Measurements from ENCODE around the gene EEFSEC.

EEFSEC gene

DNA sequence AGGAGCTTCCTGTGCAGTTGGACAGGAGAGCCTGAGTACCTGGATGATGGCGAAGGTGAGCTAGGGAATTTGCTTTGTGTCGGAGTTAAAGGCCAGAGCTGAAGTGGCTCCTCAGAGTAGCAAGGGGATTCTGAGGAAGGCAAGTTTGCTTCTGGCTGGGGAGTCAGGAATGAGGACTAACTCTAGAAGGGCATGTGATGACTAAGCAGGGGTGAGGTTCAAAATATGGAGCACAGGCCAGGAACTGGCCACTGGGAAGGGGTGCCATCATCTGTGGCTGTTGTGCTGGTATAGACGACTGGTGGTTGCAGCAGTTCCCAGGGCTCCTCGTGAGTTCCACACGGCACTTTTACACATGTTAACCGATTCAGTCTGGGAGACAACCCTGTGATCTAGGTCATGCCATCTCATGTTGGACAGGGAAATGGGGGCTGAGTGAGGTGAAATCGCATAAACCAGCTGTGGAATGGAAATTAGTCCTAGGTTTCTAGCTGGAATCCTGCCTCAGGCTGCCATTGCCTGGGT, 100.8 kb downstream of the EEFSEC start:
- H3K4me1 ChIP-seq (ENCODE audit: control insufficient read depth, insufficient read depth, low read length) = peaks cover 7% of the 10 kb centered on the region
- H3K27ac ChIP-seq (ENCODE audit: insufficient read depth, low read depth, low read length, poor library complexity, severe bottlenecking) = no peak overlapping the region
- 95 to 96% methylated on average over 7 of the region's 7 CpGs for WGBS, 2 experiments

DNA sequence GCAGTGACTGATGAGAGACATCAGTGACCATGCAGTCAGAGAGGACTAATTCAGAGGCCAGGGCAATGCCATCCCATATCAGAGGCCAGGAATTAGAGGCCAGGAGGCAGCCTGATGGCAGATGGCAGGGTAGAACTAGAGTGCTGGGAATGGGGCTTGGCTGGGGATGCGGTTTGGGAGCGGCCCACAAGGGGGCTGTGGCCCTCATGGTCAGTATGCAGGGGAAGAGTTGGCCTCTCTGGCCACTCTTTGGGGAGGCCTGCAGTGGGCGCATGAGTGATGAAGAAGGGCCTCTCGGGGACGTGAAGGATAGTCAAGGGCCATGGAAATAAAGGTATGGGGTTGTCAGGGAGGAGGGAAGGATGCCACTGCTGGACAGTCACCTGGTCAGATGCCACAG, 101.7 kb downstream of the EEFSEC start:
- 87 to 93% methylated on average over 5 of the region's 5 CpGs for WGBS, 2 experiments
- peaks cover 7% of the 10 kb centered on the region for H3K4me1 ChIP-seq (ENCODE audit: control insufficient read depth, insufficient read depth, low read length)
- H3K9me3 ChIP-seq (ENCODE audit: control insufficient read depth, low read length) = no peaks in the 10 kb centered on the region
- H3K36me3 ChIP-seq (ENCODE audit: control insufficient read depth, insufficient read depth, low read length) = no peaks in the 10 kb centered on the region
- no peaks in the 10 kb centered on the region for H3K27me3 ChIP-seq (ENCODE audit: control insufficient read depth, insufficient read depth, low read length, poor library complexity, severe bottlenecking)
- H3K27ac ChIP-seq (ENCODE audit: insufficient read depth, low read depth, low read length, poor library complexity, severe bottlenecking) = no peak overlapping the region
- no peak overlapping the region for H3K4me3 ChIP-seq (ENCODE audit: insufficient read depth, low read depth, low read length)

More for the DNA sequence above, 100.8 kb downstream of the EEFSEC start:
- Histone ChIP-seq H3K27me3 (ENCODE audit: control insufficient read depth, insufficient read depth, low read length, poor library complexity, severe bottlenecking) (no peaks in the 10 kb centered on the region), H3K36me3 (ENCODE audit: control insufficient read depth, insufficient read depth, low read length) (no peaks in the 10 kb centered on the region), H3K4me3 (ENCODE audit: insufficient read depth, low read depth, low read length) (no peak overlapping the region), H3K9me3 (ENCODE audit: control insufficient read depth, low read length) (no peaks in the 10 kb centered on the region)

DNA sequence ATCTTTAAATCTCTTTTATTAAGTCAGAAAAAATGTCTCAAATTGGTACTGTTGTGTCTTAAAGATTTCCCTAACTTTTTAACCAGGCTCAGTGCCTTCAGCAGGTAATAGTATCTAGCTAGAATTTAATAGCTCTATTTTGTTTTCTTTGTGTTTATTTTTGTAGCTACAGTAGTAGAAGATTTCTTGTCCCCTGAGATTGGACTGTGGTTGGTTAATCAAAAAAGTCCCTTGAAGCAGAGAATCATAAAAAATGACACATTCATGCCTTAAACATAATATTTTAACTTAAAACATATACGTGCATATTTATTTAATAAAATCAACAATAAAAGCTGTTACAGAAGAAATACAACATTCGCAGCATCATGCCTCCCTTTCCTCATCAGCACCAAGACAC, 102.8 kb downstream of the EEFSEC start:
- Histone ChIP-seq H3K4me1 (ENCODE audit: control insufficient read depth, insufficient read depth, low read length) (peaks cover 7% of the 10 kb centered on the region), H3K9me3 (ENCODE audit: control insufficient read depth, low read length) (no peaks in the 10 kb centered on the region), H3K36me3 (ENCODE audit: control insufficient read depth, insufficient read depth, low read length) (no peaks in the 10 kb centered on the region), H3K4me3 (ENCODE audit: insufficient read depth, low read depth, low read length) (no peak overlapping the region), H3K27ac (ENCODE audit: insufficient read depth, low read depth, low read length, poor library complexity, severe bottlenecking) (no peak overlapping the region), H3K27me3 (ENCODE audit: control insufficient read depth, insufficient read depth, low read length, poor library complexity, severe bottlenecking) (no peaks in the 10 kb centered on the region)
- 90 to 100% methylated on average over 1 to 2 of the region's 2 CpGs for WGBS, 2 experiments

GRCh38 chr3:128257632-128258031, 104.4 kb downstream of the EEFSEC start:
- H3K27me3 ChIP-seq (ENCODE audit: control insufficient read depth, insufficient read depth, low read length, poor library complexity, severe bottlenecking) = no peaks in the 10 kb centered on the region
- no peak overlapping the region for H3K4me3 ChIP-seq (ENCODE audit: insufficient read depth, low read depth, low read length)
- no peaks in the 10 kb centered on the region for H3K36me3 ChIP-seq (ENCODE audit: control insufficient read depth, insufficient read depth, low read length)
- no peaks in the 10 kb centered on the region for H3K4me1 ChIP-seq (ENCODE audit: control insufficient read depth, insufficient read depth, low read length)
- H3K9me3 ChIP-seq (ENCODE audit: control insufficient read depth, low read length) = no peaks in the 10 kb centered on the region
- WGBS, 2 experiments = 94% methylated on average over 4 to 6 of the region's 6 CpGs
- no peak overlapping the region for H3K27ac ChIP-seq (ENCODE audit: insufficient read depth, low read depth, low read length, poor library complexity, severe bottlenecking)

GRCh38 chr3:128260275-128260674, 107.0 kb downstream of the EEFSEC start:
- Histone ChIP-seq H3K27me3 (ENCODE audit: control insufficient read depth, insufficient read depth, low read length, poor library complexity, severe bottlenecking) (no peaks in the 10 kb centered on the region), H3K36me3 (ENCODE audit: control insufficient read depth, insufficient read depth, low read length) (no peaks in the 10 kb centered on the region), H3K9me3 (ENCODE audit: control insufficient read depth, low read length) (no peaks in the 10 kb centered on the region), H3K4me1 (ENCODE audit: control insufficient read depth, insufficient read depth, low read length) (no peaks in the 10 kb centered on the region), H3K27ac (ENCODE audit: insufficient read depth, low read depth, low read length, poor library complexity, severe bottlenecking) (no peak overlapping the region), H3K4me3 (ENCODE audit: insufficient read depth, low read depth, low read length) (no peak overlapping the region)
- 96 to 97% methylated on average over 1 of the region's 1 CpG for WGBS, 2 experiments

DNA sequence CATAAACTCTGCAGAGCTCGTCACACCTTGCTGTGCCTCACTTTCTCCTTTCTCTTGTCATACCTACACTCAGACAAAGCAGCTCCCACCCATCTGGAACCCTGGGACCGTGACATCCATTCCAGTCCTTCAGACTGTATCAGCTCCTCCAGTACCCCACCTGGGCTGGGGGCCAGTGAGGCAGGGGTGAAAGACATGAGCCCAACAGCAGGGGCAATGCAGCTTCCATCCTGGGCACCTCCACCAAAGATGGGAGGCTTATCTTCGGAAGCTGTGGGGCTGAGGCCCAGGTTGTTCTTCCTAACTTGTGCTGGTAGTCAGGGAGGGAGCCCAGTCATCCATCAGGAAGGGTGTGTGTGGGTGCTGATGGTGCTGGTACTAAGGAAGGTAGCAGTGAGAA, 109.2 kb downstream of the EEFSEC start:
- no peaks in the 10 kb centered on the region for H3K27me3 ChIP-seq (ENCODE audit: control insufficient read depth, insufficient read depth, low read length, poor library complexity, severe bottlenecking)
- no peaks in the 10 kb centered on the region for H3K4me1 ChIP-seq (ENCODE audit: control insufficient read depth, insufficient read depth, low read length)
- 94 to 97% methylated on average over 3 of the region's 3 CpGs for WGBS, 2 experiments
- H3K4me3 ChIP-seq (ENCODE audit: insufficient read depth, low read depth, low read length) = no peak overlapping the region
- no peaks in the 10 kb centered on the region for H3K9me3 ChIP-seq (ENCODE audit: control insufficient read depth, low read length)
- H3K27ac ChIP-seq (ENCODE audit: insufficient read depth, low read depth, low read length, poor library complexity, severe bottlenecking) = no peak overlapping the region
- H3K36me3 ChIP-seq (ENCODE audit: control insufficient read depth, insufficient read depth, low read length) = no peaks in the 10 kb centered on the region

DNA sequence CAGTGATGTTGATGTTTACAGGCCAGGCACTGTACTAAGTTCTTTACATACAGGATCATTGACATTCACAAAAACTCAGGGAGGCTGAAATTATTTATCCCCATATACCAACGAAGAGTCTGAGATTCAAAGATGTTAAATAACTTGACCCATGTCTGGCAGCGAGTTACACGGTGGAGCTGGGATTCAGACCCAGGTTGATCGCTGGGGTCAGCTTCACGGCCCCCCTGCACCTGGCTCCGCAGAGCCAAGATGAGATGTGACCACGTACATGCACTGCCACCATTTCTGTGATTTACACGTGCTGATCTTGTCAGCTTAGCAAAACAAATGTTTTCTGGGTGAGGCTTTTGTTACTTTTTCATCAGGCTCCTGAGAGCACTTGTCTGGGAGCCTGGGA, 109.8 kb downstream of the EEFSEC start:
- Histone ChIP-seq H3K36me3 (ENCODE audit: control insufficient read depth, insufficient read depth, low read length) (no peaks in the 10 kb centered on the region), H3K9me3 (ENCODE audit: control insufficient read depth, low read length) (no peaks in the 10 kb centered on the region), H3K4me3 (ENCODE audit: insufficient read depth, low read depth, low read length) (no peak overlapping the region), H3K4me1 (ENCODE audit: control insufficient read depth, insufficient read depth, low read length) (no peaks in the 10 kb centered on the region), H3K27ac (ENCODE audit: insufficient read depth, low read depth, low read length, poor library complexity, severe bottlenecking) (no peak overlapping the region), H3K27me3 (ENCODE audit: control insufficient read depth, insufficient read depth, low read length, poor library complexity, severe bottlenecking) (no peaks in the 10 kb centered on the region)
- 91 to 92% methylated on average over 8 of the region's 8 CpGs for WGBS, 2 experiments

DNA sequence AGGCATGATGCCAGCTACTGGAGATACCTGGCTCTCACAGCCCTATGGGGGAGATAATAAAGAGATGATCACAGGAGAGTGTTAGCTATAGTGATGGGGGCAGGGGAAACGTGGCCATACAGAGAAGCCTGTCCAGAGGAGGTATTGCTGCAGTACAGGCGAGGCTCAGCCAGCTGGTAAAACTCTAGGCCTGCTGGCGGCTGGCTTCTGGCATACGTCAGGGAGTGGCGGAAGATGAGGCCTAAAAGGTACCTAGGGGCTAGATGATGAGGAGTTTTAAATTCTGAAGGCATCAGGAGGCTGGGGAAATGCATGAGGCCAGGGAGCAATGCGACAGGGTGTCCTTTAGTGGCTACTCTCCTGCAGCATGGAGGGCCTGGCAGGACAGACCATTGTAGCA, 110.7 kb downstream of the EEFSEC start:
- H3K27ac ChIP-seq (ENCODE audit: insufficient read depth, low read depth, low read length, poor library complexity, severe bottlenecking) = no peak overlapping the region
- 91 to 92% methylated on average over 6 of the region's 6 CpGs for WGBS, 2 experiments
- no peak overlapping the region for H3K4me3 ChIP-seq (ENCODE audit: insufficient read depth, low read depth, low read length)
- H3K36me3 ChIP-seq (ENCODE audit: control insufficient read depth, insufficient read depth, low read length) = no peaks in the 10 kb centered on the region
- no peaks in the 10 kb centered on the region for H3K9me3 ChIP-seq (ENCODE audit: control insufficient read depth, low read length)
- H3K27me3 ChIP-seq (ENCODE audit: control insufficient read depth, insufficient read depth, low read length, poor library complexity, severe bottlenecking) = no peaks in the 10 kb centered on the region
- no peaks in the 10 kb centered on the region for H3K4me1 ChIP-seq (ENCODE audit: control insufficient read depth, insufficient read depth, low read length)

- WGBS, 2 experiments = 93 to 100% methylated on average over 1 of the region's 1 CpG
- Histone ChIP-seq H3K27me3 (ENCODE audit: control insufficient read depth, insufficient read depth, low read length, poor library complexity, severe bottlenecking) (no peaks in the 10 kb centered on the region), H3K9me3 (ENCODE audit: control insufficient read depth, low read length) (no peaks in the 10 kb centered on the region), H3K27ac (ENCODE audit: insufficient read depth, low read depth, low read length, poor library complexity, severe bottlenecking) (no peak overlapping the region), H3K36me3 (ENCODE audit: control insufficient read depth, insufficient read depth, low read length) (no peaks in the 10 kb centered on the region), H3K4me3 (ENCODE audit: insufficient read depth, low read depth, low read length) (no peak overlapping the region), H3K4me1 (ENCODE audit: control insufficient read depth, insufficient read depth, low read length) (no peaks in the 10 kb centered on the region)
These were observed 113.2 kb downstream of the EEFSEC start for GRCh38 chr3:128266453-128266852.

DNA sequence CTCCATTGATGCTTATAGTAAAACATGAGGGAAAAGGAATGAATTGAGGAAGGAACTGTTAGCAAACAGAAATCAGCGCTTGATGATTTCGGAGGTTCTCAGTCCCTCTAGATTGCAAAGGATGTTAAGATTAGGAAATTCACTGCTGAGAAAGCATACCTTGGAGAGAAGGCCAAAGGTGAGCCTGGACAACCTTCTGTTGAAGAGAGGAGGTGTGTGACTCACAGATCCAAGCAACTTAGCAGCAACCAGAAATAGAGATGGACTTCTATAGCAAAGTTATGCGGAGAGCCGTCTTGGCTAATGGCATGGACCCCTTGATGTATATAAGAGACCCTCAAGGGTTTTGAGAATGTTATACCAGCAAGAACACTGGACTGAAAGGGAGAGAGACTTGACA, 114.3 kb downstream of the EEFSEC start:
- Histone ChIP-seq H3K27ac (ENCODE audit: insufficient read depth, low read depth, low read length, poor library complexity, severe bottlenecking) (no peak overlapping the region), H3K4me3 (ENCODE audit: insufficient read depth, low read depth, low read length) (no peak overlapping the region), H3K36me3 (ENCODE audit: control insufficient read depth, insufficient read depth, low read length) (no peaks in the 10 kb centered on the region), H3K9me3 (ENCODE audit: control insufficient read depth, low read length) (no peaks in the 10 kb centered on the region), H3K4me1 (ENCODE audit: control insufficient read depth, insufficient read depth, low read length) (no peaks in the 10 kb centered on the region), H3K27me3 (ENCODE audit: control insufficient read depth, insufficient read depth, low read length, poor library complexity, severe bottlenecking) (no peaks in the 10 kb centered on the region)
- WGBS, 2 experiments = 96 to 99% methylated on average over 3 of the region's 4 CpGs

Data from ectodermal cell (in vitro differentiated cells).